A549 (cell line): ENCODE measurements around the gene ECSCR. TPM values are rescaled to one million over a fixed set of nuclear protein-coding genes. Genes with fewer than 3 reads are reported as not detected.

Experiments
- ATAC-seq, 2 experiments: fragments of 200-7000 bp in 1 of 2; fragments of >200 bp in 1 of 2; cut with Nextera tagmentation in 1 of 2; cut with Tn5 transposase in 1 of 2; 3 replicates each; pipeline versions ENCODE4 v1.8.0 to v1.9.1; 2018 to 2020; ENCODE audit warnings: mild to moderate bottlenecking in 1 of 2, moderate library complexity in 1 of 2
- CTCF ChIA-PET: fragments of 300-600 bp; sonication (Branson Sonifier 250); formaldehyde crosslinking; extraction: SDS; loops from one replicate; lab custom pipeline; 2021; ENCODE audit warnings: antibody characterized with exemption, inconsistent platforms; lab: Yijun Ruan, JAX
- POLR2A ChIA-PET: fragments of 350-600 bp; formaldehyde crosslinking; extraction: SDS; loops from one replicate; lab custom pipeline; 2021; ENCODE audit warnings: antibody characterized with exemption, inconsistent platforms; lab: Yijun Ruan, JAX
- DNase-seq, 2 experiments: peaks; one replicate each; pipeline versions ENCODE4 v3.0.0 to v3.0.0-alpha.2; 2011 to 2016; ENCODE audit warnings: low read depth in 1 of 2, low spot score in 1 of 2
- FAIRE-seq: peaks from 2 replicates; lab custom pipeline; 2011; peaks lifted over from hg19 to GRCh38; lab: Jason Lieb, UNC
- H3K27ac ChIP-seq, 2 experiments: fragments of >200 bp; sonication (Bioruptor Twin); formaldehyde crosslinking; 3 replicates each; pipeline ENCODE4 v1.5.1; 2016 to 2017
- H3K4me1 ChIP-seq: fragments of >200 bp; sonication (Bioruptor Twin); formaldehyde crosslinking; 3 replicates; pipeline ENCODE4 v1.6.1; 2016
- H3K4me2 ChIP-seq: fragments of >200 bp; sonication (Bioruptor Twin); formaldehyde crosslinking; 3 replicates; pipeline ENCODE4 v1.6.1; 2016
- H3K4me3 ChIP-seq: fragments of >200 bp; sonication (Bioruptor Twin); formaldehyde crosslinking; 3 replicates; pipeline ENCODE4 v1.5.1; 2016
- H3K9me3 ChIP-seq: fragments of >200 bp; sonication (Bioruptor Twin); formaldehyde crosslinking; 3 replicates; pipeline ENCODE4 v1.6.1; 2016
- CEBPB ChIP-seq, 2 experiments: fragments of >200 bp in 1 of 2; sonication (Bioruptor Twin) in 1 of 2; formaldehyde crosslinking in 1 of 2; IDR thresholded peaks; 2 replicates each; pipeline ENCODE4 v1.6.1; 2012 to 2016
- CHD2 ChIP-seq: fragments of 150-350 bp; IDR thresholded peaks from 2 replicates; pipeline ENCODE4 v1.6.1; 2014; ENCODE audit warnings: low read length; ENCODE audit not compliant: partially characterized antibody
- CHD4 ChIP-seq: fragments of 200-600 bp; sonication (generic); IDR thresholded peaks from 2 replicates; pipeline ENCODE4 v1.6.1; 2016; ENCODE audit warnings: antibody characterized with exemption, mild to moderate bottlenecking, borderline replicate concordance
- FOSL2 ChIP-seq, 2 experiments: fragments of 450-650 bp in 1 of 2; fragments of >200 bp in 1 of 2; sonication (Bioruptor Twin) in 1 of 2; formaldehyde crosslinking; IDR thresholded peaks; 2 replicates each; pipeline versions ENCODE4 v1.5.0 to v1.6.1; 2016 to 2020; ENCODE audit warnings: mild to moderate bottlenecking in 1 of 2, moderate library complexity in 1 of 2
- FOXS1 ChIP-seq: fragments of 250-450 bp; sonication (Bioruptor Pico); IDR thresholded peaks from 2 replicates; pipeline ENCODE4 v1.5.0; 2020; ENCODE audit warnings: mild to moderate bottlenecking, moderate library complexity
- HEYL ChIP-seq: fragments of 250-450 bp; sonication (Bioruptor Pico); IDR thresholded peaks from 2 replicates; pipeline ENCODE4 v1.8.0; 2021; ENCODE audit warnings: mild to moderate bottlenecking, moderate library complexity
- HOXB5 ChIP-seq: fragments of 250-450 bp; sonication (Bioruptor Pico); IDR thresholded peaks from 2 replicates; pipeline ENCODE4 v1.5.0; 2020; ENCODE audit warnings: mild to moderate bottlenecking, moderate library complexity
- JUN ChIP-seq, 2 experiments: fragments of >200 bp; sonication (Bioruptor Twin); formaldehyde crosslinking; IDR thresholded peaks; 2 replicates in 1 of 2; 3 replicates in 1 of 2; pipeline ENCODE4 v1.6.1; 2016 to 2017
- MAFK ChIP-seq: fragments of 450-650 bp; IDR thresholded peaks from 2 replicates; pipeline ENCODE4 v1.6.1; 2014; ENCODE audit not compliant: partially characterized antibody
- MAZ ChIP-seq: fragments of 150-350 bp; IDR thresholded peaks from 2 replicates; pipeline ENCODE4 v1.6.1; 2014; ENCODE audit warnings: antibody characterized with exemption, low read depth, low read length, borderline replicate concordance
- NPAS2 ChIP-seq: fragments of 250-450 bp; sonication (Bioruptor Pico); IDR thresholded peaks from 2 replicates; pipeline ENCODE4 v1.8.0; 2022; ENCODE audit warnings: mild to moderate bottlenecking, moderate library complexity, borderline replicate concordance
- RAD21 ChIP-seq, 2 experiments: fragments of >200 bp in 1 of 2; sonication (Bioruptor Twin) in 1 of 2; formaldehyde crosslinking in 1 of 2; IDR thresholded peaks in 1 of 2; conservative IDR thresholded peaks in 1 of 2; 2 replicates in 1 of 2; 3 replicates in 1 of 2; pipeline ENCODE4 v1.6.1; 2012 to 2018; ENCODE audit warnings: inconsistent platforms in 1 of 2
- RCOR1 ChIP-seq: fragments of 150-350 bp; IDR thresholded peaks from 2 replicates; pipeline ENCODE4 v1.6.1; 2014; ENCODE audit warnings: antibody characterized with exemption, low read length, low read depth
- RNF2 ChIP-seq: fragments of 200-600 bp; sonication (generic); IDR thresholded peaks from 2 replicates; pipeline ENCODE4 v1.6.1; 2016; ENCODE audit warnings: low read depth, mild to moderate bottlenecking, antibody characterized with exemption, moderate library complexity, borderline replicate concordance
- ZFP36 ChIP-seq: fragments of 450-650 bp; IDR thresholded peaks from 2 replicates; pipeline ENCODE4 v1.6.1; 2014; ENCODE audit warnings: borderline replicate concordance; ENCODE audit not compliant: partially characterized antibody
- ZNF302 ChIP-seq: fragments of 250-450 bp; sonication (Bioruptor Pico); IDR thresholded peaks from 2 replicates; pipeline ENCODE4 v1.9.0; 2021; ENCODE audit warnings: inconsistent platforms, mild to moderate bottlenecking, moderate library complexity
- ZSCAN20 ChIP-seq: fragments of 250-450 bp; sonication (Bioruptor Pico); IDR thresholded peaks from 2 replicates; pipeline ENCODE4 v1.8.0; 2022; ENCODE audit warnings: mild to moderate bottlenecking, moderate library complexity
- WGBS: methylation state at CpG from one replicate; pipeline ENCODE4 v1.1.6; 2017; ENCODE audit errors: missing lambda C conversion rate; 5-methylcytosine and 5-hydroxymethylcytosine counted together
- polyA plus RNA-seq, 4 experiments: library from polyadenylated mRNA; depleted of rRNA in 3 of 4; stranded (reverse); fragments of >200 nt; fragmentation: RNase III in 1 of 4; extraction: RNeasy Plus Mini Kit Qiagen cat#74134 plus additional on column Dnase treatment in 1 of 4; gene quantifications; 2 replicates in 3 of 4; 3 replicates in 1 of 4; pipeline ENCODE4 v1.2.3, GENCODE V29; 2011 to 2017
- TF ChIP-seq, protein P1 (sequence below): fragments of 450-650 bp; IDR thresholded peaks from 2 replicates; pipeline ENCODE4 v1.6.1; 2014; ENCODE audit warnings: antibody characterized with exemption
- TF ChIP-seq, protein P2 (sequence below): IDR thresholded peaks from 2 replicates; pipeline ENCODE4 v1.6.1; 2012; ENCODE audit warnings: low read depth, borderline replicate concordance
- TF ChIP-seq, protein P3 (sequence below): IDR thresholded peaks from 2 replicates; pipeline ENCODE4 v1.6.1; 2012
- TF ChIP-seq, protein P4 (sequence below): fragments of 200-600 bp; sonication (generic); IDR thresholded peaks from 2 replicates; pipeline ENCODE4 v1.6.1; 2016; ENCODE audit warnings: antibody characterized with exemption, mild to moderate bottlenecking, moderate library complexity
- TF ChIP-seq, protein P5 (sequence below): fragments of >200 bp; sonication (Bioruptor Twin); formaldehyde crosslinking; IDR thresholded peaks from 2 replicates; pipeline ENCODE4 v1.6.1; 2016
- TF ChIP-seq, protein P6 (sequence below): fragments of >200 bp; sonication (Bioruptor Twin); formaldehyde crosslinking; IDR thresholded peaks from 3 replicates; pipeline ENCODE4 v1.6.1; 2016

ECSCR gene
- polyA plus RNA-seq, 2 of the 4 experiments (the other 2 are of a cell fraction), result not detected

DNA sequence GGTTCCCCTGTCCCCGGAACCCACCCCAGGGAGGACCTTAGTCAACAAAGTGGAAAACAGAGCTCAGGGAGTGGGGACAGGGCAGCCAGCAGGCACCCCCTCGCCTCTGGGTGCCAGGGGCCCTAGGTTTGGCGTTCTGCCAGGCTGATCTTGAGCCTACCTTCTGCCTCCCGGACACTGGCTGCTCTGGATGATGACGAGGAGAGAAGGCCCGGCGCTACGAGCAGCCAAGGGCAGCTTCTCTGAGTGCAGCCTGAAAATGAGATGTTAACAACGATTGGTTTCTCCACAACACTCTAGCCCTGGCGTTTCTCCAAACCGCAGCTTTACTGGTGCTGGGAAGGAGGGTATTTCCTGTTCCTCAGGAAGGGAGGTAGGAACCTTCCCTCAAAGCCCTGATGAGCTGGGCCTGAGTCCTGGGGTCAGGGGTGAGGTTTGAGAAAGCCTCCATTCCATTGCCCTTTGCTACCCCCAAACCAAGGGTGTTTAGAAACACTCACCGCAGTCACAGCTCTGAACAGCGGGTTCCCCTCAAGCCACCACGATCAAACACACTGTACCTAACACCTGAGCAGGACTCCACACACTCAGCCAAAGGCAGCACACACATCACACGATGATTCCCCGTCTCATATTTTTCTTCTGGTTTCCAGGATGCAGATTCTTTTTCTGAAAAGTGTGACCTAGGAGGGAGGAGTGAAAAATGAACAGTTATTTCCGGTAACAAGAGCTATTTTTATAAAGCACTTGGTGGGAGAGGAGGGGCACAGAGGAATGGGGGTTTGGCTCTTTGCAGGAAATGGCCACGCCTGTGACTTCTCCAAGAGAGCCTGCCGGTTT is 19.7 kb upstream of the ECSCR start, which contains the start of gene STING1:
Gene STING1, minus strand, starts transcription at position 709 of the 840 bp plus-strand sequence. CDS start 1,054 bp downstream, outside the sequence.
- FAIRE-seq, result no peak

DNA sequence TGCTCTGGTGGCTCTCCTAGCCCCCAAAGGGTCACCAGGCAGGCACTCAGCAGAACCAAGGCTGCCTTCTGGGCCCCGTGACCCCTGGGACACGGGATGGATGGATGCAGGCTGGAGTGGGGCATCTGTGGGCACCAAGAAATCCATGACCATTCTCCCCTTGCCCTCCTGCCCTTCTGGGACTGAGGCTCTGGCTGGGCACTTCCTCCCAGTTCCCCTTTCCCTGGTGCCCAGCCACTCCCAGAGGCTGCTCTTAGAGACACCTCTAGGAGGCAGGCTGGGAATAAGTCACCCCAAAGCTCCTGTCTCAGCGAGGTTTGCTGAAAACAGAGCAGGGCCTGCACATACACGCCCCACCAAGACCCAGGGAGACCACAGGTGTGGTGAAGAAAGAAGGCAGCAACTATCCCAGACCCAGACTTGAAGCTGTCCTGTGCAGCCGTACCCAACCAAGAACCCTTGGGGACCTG is 19.1 kb upstream of the ECSCR start:
- Histone ChIP-seq H3K27ac (peak overlapping the region in 1 of 2 experiments; percentile 33; a peak in 1 of 6 replicates), H3K4me3 (no peak overlapping the region), H3K4me2 (no peak overlapping the region), H3K4me1 (peaks cover 7% of the 10 kb centered on the region; the same call in 1 of the 3 replicates), H3K9me3 (no peaks in the 10 kb centered on the region)
- FAIRE-seq (no peak), DNase-seq (no peak), ATAC-seq (peak; percentile 39 to 49; a peak in 3 of 6 replicates)
- ChIA-PET CTCF (interaction anchor here (0.7 to 1.5 kb wide), 4 partner anchors 12 to 32 kb away, joined by 3 to 4 read pairs (median 4); no protein-coding TSS in a partner anchor), POLR2A (interaction anchor here (0.5 kb wide), 1 partner anchor 74 kb away, joined by 18 read pairs; no protein-coding TSS in a partner anchor)
- no peak for TF ChIP-seq HOXB5
- 88% methylated on average over 5 of the region's 5 CpGs for WGBS

More for the DNA sequence above, 19.7 kb upstream of the ECSCR start, which contains the start of gene STING1:
- peaks cover 7% of the 10 kb centered on the region; the same call in 1 of the 3 replicates for H3K4me1 ChIP-seq
- 72% methylated on average over 19 of the region's 19 CpGs for WGBS
- TF ChIP-seq, protein P1, sequence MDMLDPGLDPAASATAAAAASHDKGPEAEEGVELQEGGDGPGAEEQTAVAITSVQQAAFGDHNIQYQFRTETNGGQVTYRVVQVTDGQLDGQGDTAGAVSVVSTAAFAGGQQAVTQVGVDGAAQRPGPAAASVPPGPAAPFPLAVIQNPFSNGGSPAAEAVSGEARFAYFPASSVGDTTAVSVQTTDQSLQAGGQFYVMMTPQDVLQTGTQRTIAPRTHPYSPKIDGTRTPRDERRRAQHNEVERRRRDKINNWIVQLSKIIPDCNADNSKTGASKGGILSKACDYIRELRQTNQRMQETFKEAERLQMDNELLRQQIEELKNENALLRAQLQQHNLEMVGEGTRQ, result no peak
- TF ChIP-seq CEBPB (IDR thresholded peaks at IDR 0.05) (no peak), CHD4 (no peak), RCOR1 (no peak), RNF2 (no peak), ZNF302 (no peak), FOXS1 (no peak), HEYL (no peak)
- TF ChIP-seq, protein P2, sequence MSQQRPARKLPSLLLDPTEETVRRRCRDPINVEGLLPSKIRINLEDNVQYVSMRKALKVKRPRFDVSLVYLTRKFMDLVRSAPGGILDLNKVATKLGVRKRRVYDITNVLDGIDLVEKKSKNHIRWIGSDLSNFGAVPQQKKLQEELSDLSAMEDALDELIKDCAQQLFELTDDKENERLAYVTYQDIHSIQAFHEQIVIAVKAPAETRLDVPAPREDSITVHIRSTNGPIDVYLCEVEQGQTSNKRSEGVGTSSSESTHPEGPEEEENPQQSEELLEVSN, result no peak
- TF ChIP-seq, all 56 proteins: peak for 0
- peak within 1 kb of the TSS in 1 of 2 experiments; percentile 33; a peak in 2 of 6 replicates for H3K27ac ChIP-seq
- ATAC-seq (peak in 1 of 2 experiments; percentile 13; a peak in 3 of 6 replicates), DNase-seq (no peak)
- ChIA-PET CTCF (interaction anchor here (0.7 to 1.5 kb wide), 6 partner anchors 9 to 60 kb away, joined by 3 to 4 read pairs (median 4); no protein-coding TSS in a partner anchor), POLR2A (no interaction called here)
- H3K4me2 ChIP-seq, result no peak within 1 kb of the TSS
- no peaks in the 10 kb centered on the region for H3K9me3 ChIP-seq
- H3K4me3 ChIP-seq, result no peak within 1 kb of the TSS

DNA sequence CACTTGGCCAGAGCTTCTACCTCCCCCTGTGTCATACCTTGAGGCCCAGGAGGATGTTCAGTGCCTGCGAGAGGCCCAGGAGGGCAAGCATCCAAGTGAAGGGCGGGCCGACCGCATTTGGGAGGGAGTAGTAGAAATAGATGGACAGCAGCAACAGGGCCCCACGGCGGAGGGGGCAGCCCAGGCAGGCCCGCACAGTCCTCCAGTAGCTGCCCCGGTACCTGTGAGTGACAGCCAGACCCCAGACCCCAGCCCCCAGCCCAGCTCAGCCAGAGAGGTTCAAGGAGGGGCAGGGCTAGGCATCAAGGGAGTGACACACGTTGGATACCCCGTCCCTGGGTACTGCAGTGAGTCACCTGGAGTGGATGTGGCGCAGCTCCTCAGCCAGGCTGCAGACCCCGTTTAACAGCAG is 18.6 kb upstream of the ECSCR start:
- ATAC-seq (no peak), DNase-seq (no peak), FAIRE-seq (no peak)
- WGBS, result 91% methylated on average over 10 of the region's 12 CpGs
- H3K9me3 ChIP-seq, result no peaks in the 10 kb centered on the region
- no peak overlapping the region for H3K4me2 ChIP-seq
- H3K4me1 ChIP-seq, result peaks cover 7% of the 10 kb centered on the region; the same call in 1 of the 3 replicates
- ChIA-PET POLR2A (interaction anchor here (0.5 kb wide), 1 partner anchor 75 kb away, joined by 18 read pairs; no protein-coding TSS in a partner anchor), CTCF (interaction anchor here (1.0 kb wide), 1 partner anchor 22 kb away, joined by 3 read pairs; no protein-coding TSS in a partner anchor)
- H3K4me3 ChIP-seq, result no peak overlapping the region
- no peak overlapping the region for H3K27ac ChIP-seq
- TF ChIP-seq RCOR1, result no peak
- no peak for TF ChIP-seq MAZ
- TF ChIP-seq, protein P3, sequence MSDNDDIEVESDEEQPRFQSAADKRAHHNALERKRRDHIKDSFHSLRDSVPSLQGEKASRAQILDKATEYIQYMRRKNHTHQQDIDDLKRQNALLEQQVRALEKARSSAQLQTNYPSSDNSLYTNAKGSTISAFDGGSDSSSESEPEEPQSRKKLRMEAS, result no peak
- TF ChIP-seq MAFK, result no peak
- TF ChIP-seq, protein P4, sequence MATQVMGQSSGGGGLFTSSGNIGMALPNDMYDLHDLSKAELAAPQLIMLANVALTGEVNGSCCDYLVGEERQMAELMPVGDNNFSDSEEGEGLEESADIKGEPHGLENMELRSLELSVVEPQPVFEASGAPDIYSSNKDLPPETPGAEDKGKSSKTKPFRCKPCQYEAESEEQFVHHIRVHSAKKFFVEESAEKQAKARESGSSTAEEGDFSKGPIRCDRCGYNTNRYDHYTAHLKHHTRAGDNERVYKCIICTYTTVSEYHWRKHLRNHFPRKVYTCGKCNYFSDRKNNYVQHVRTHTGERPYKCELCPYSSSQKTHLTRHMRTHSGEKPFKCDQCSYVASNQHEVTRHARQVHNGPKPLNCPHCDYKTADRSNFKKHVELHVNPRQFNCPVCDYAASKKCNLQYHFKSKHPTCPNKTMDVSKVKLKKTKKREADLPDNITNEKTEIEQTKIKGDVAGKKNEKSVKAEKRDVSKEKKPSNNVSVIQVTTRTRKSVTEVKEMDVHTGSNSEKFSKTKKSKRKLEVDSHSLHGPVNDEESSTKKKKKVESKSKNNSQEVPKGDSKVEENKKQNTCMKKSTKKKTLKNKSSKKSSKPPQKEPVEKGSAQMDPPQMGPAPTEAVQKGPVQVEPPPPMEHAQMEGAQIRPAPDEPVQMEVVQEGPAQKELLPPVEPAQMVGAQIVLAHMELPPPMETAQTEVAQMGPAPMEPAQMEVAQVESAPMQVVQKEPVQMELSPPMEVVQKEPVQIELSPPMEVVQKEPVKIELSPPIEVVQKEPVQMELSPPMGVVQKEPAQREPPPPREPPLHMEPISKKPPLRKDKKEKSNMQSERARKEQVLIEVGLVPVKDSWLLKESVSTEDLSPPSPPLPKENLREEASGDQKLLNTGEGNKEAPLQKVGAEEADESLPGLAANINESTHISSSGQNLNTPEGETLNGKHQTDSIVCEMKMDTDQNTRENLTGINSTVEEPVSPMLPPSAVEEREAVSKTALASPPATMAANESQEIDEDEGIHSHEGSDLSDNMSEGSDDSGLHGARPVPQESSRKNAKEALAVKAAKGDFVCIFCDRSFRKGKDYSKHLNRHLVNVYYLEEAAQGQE, result no peak
- no peak for TF ChIP-seq RAD21 (conservative IDR thresholded peaks at IDR 0.05 in 1 of 2, IDR thresholded peaks at IDR 0.05 in 1 of 2)
- no peak for TF ChIP-seq FOSL2 (IDR thresholded peaks at IDR 0.05)
- no peak for TF ChIP-seq FOSL2 (CRISPR knock-in tag; IDR thresholded peaks at IDR 0.05)
- TF ChIP-seq JUN (IDR thresholded peaks at IDR 0.05), result no peak
- TF ChIP-seq CHD2, result no peak
- TF ChIP-seq, protein P5, sequence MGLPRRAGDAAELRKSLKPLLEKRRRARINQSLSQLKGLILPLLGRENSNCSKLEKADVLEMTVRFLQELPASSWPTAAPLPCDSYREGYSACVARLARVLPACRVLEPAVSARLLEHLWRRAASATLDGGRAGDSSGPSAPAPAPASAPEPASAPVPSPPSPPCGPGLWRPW, result no peak
- TF ChIP-seq ZFP36, result no peak
- TF ChIP-seq, protein P6, sequence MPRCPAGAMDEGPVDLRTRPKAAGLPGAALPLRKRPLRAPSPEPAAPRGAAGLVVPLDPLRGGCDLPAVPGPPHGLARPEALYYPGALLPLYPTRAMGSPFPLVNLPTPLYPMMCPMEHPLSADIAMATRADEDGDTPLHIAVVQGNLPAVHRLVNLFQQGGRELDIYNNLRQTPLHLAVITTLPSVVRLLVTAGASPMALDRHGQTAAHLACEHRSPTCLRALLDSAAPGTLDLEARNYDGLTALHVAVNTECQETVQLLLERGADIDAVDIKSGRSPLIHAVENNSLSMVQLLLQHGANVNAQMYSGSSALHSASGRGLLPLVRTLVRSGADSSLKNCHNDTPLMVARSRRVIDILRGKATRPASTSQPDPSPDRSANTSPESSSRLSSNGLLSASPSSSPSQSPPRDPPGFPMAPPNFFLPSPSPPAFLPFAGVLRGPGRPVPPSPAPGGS, result no peak
- no peak for TF ChIP-seq ZSCAN20 (CRISPR knock-in tag)
- no peak for TF ChIP-seq NPAS2 (CRISPR knock-in tag)
